DOHH2 (cell line): Measurements from ENCODE around the gene IGFBP1.

Experiments used
- H3F3A ChIP-seq: fragments of 200-600 bp; sonication (generic), shearing (Covaris generic); 2 replicates; pipeline ENCODE4 v1.6.0; 2016; ENCODE audit warnings: antibody characterized with exemption, mild to moderate bottlenecking; ENCODE audit not compliant: control insufficient read depth, insufficient read depth
- H3K27ac ChIP-seq: fragments of 200-600 bp; sonication (generic); 2 replicates; pipeline ENCODE4 v1.5.1; 2014; ENCODE audit warnings: low read depth, mild to moderate bottlenecking, low read length, moderate library complexity
- H3K27me3 ChIP-seq: fragments of 200-600 bp; sonication (generic); 2 replicates; pipeline ENCODE4 v1.6.1; 2014; ENCODE audit warnings: mild to moderate bottlenecking, low read length, mixed read lengths; ENCODE audit not compliant: control insufficient read depth
- H3K36me3 ChIP-seq: fragments of 200-600 bp; sonication (generic); 2 replicates; pipeline ENCODE4 v1.6.1; 2014; ENCODE audit warnings: mild to moderate bottlenecking, low read length, moderate library complexity, mixed read lengths; ENCODE audit not compliant: control insufficient read depth
- H3K4me1 ChIP-seq: fragments of 200-600 bp; sonication (generic); 2 replicates; pipeline ENCODE4 v1.6.1; 2014; ENCODE audit warnings: mild to moderate bottlenecking, low read length, mixed read lengths; ENCODE audit not compliant: control insufficient read depth
- H3K4me2 ChIP-seq: fragments of 200-600 bp; sonication (generic); 2 replicates; pipeline ENCODE4 v1.6.0; 2014; ENCODE audit warnings: mild to moderate bottlenecking, low read length, moderate library complexity
- H3K4me3 ChIP-seq: fragments of 200-600 bp; sonication (generic); 2 replicates; pipeline ENCODE4 v1.5.1; 2014; ENCODE audit warnings: mild to moderate bottlenecking, low read length, mixed read lengths
- H3K79me2 ChIP-seq: fragments of 200-600 bp; sonication (generic); 2 replicates; pipeline ENCODE4 v1.6.1; 2014; ENCODE audit warnings: mild to moderate bottlenecking, low read length, mixed read lengths; ENCODE audit not compliant: control insufficient read depth
- H3K9me2 ChIP-seq: fragments of 200-600 bp; sonication (generic); replicated peaks from 2 replicates; pipeline ENCODE4 v1.6.1; 2014; ENCODE audit warnings: mild to moderate bottlenecking, low read length, mixed read lengths; ENCODE audit not compliant: control insufficient read depth
- H3K9me3 ChIP-seq: fragments of 200-600 bp; sonication (generic); 2 replicates; pipeline ENCODE4 v1.6.1; 2014; ENCODE audit warnings: antibody characterized with exemption, low read length, mixed read lengths; ENCODE audit not compliant: control insufficient read depth, insufficient read depth
- H4K20me1 ChIP-seq: fragments of 200-600 bp; sonication (generic); 2 replicates; pipeline ENCODE4 v1.6.0; 2014; ENCODE audit warnings: low read depth, mild to moderate bottlenecking, antibody characterized with exemption, low read length, moderate library complexity; ENCODE audit not compliant: control insufficient read depth, insufficient read depth
- EZH2phosphoT487 ChIP-seq: fragments of 200-600 bp; sonication (generic); IDR thresholded peaks from 2 replicates; pipeline ENCODE4 v1.6.1; 2017; ENCODE audit warnings: borderline replicate concordance, mild to moderate bottlenecking, antibody characterized with exemption, low read length, moderate library complexity, mixed read lengths
- TF ChIP-seq, protein P1 (sequence below): fragments of 200-600 bp; sonication (generic); IDR thresholded peaks from one replicate; pipeline ENCODE4 v1.5.1; 2014; ENCODE audit warnings: antibody characterized with exemption, mild to moderate bottlenecking, low read depth, low read length; ENCODE audit not compliant: poor library complexity, severe bottlenecking

The IGFBP1 gene

DNA sequence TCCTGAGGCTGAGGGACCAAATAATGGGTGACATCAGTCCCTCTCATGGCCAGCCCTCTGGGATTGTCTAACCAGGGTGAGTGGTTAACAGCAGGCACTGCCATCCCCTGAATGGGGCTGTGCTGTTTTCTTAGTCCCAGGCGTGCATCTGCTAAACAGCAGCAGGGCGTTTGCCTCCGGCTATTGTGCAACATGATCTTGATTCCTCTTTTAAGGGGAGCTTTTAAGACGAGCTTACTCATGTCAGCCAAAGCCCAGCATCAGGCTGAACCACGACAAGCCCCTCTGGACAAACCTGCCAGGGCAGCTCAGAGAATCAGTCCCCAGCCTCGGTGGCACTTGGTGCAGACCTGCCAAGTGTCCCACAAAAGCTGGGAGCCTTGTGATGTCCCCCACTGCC is 49.0 kb downstream of the IGFBP1 start:
- Histone ChIP-seq H3K27me3 (no peaks in the 10 kb centered on the region), H3K36me3 (no peaks in the 10 kb centered on the region), H4K20me1 (no peaks in the 10 kb centered on the region), H3K4me1 (no peaks in the 10 kb centered on the region), H3K4me3 (no peak overlapping the region), H3K27ac (no peak overlapping the region), H3K79me2 (no peaks in the 10 kb centered on the region), H3K4me2 (no peak overlapping the region), H3K9me3 (peaks cover 8% of the 10 kb centered on the region; the same call in 1 of the 2 replicates), H3F3A (no peaks in the 10 kb centered on the region), H3K9me2 (no peaks in the 10 kb centered on the region)
- TF ChIP-seq EZH2phosphoT487, result no peak
- TF ChIP-seq, protein P1, sequence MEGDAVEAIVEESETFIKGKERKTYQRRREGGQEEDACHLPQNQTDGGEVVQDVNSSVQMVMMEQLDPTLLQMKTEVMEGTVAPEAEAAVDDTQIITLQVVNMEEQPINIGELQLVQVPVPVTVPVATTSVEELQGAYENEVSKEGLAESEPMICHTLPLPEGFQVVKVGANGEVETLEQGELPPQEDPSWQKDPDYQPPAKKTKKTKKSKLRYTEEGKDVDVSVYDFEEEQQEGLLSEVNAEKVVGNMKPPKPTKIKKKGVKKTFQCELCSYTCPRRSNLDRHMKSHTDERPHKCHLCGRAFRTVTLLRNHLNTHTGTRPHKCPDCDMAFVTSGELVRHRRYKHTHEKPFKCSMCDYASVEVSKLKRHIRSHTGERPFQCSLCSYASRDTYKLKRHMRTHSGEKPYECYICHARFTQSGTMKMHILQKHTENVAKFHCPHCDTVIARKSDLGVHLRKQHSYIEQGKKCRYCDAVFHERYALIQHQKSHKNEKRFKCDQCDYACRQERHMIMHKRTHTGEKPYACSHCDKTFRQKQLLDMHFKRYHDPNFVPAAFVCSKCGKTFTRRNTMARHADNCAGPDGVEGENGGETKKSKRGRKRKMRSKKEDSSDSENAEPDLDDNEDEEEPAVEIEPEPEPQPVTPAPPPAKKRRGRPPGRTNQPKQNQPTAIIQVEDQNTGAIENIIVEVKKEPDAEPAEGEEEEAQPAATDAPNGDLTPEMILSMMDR, result no peak

DNA sequence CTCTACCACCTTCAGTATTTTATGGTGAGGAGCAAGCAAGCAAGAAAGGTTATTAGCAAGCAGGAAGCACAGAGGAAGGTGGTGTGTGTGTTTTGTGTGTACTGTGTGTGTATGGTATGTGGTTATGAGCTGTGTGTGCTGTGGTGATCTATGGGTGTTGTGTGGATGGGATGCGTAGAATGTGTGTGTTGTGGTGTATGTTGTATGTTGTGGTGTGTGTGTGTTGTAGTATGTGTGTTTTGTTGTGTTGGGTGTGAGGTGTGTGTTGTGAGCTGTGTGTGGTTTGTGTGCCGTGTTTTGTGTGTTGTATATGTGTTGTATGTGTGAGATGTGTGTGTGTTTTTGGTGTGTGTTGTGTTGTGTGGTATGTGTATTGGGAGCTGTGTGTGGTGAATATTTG is 49.6 kb downstream of the IGFBP1 start:
- TF ChIP-seq, protein P1, result no peak
- TF ChIP-seq EZH2phosphoT487, result no peak
- H3K4me1 ChIP-seq, result no peaks in the 10 kb centered on the region
- H3K4me3 ChIP-seq, result no peak overlapping the region
- no peaks in the 10 kb centered on the region for H4K20me1 ChIP-seq
- no peaks in the 10 kb centered on the region for H3K79me2 ChIP-seq
- peaks cover 8% of the 10 kb centered on the region; the same call in 1 of the 2 replicates for H3K9me3 ChIP-seq
- no peak overlapping the region for H3K4me2 ChIP-seq
- H3K36me3 ChIP-seq, result no peaks in the 10 kb centered on the region
- no peaks in the 10 kb centered on the region for H3K9me2 ChIP-seq
- no peaks in the 10 kb centered on the region for H3K27me3 ChIP-seq
- no peak overlapping the region for H3K27ac ChIP-seq
- no peaks in the 10 kb centered on the region for H3F3A ChIP-seq

DNA sequence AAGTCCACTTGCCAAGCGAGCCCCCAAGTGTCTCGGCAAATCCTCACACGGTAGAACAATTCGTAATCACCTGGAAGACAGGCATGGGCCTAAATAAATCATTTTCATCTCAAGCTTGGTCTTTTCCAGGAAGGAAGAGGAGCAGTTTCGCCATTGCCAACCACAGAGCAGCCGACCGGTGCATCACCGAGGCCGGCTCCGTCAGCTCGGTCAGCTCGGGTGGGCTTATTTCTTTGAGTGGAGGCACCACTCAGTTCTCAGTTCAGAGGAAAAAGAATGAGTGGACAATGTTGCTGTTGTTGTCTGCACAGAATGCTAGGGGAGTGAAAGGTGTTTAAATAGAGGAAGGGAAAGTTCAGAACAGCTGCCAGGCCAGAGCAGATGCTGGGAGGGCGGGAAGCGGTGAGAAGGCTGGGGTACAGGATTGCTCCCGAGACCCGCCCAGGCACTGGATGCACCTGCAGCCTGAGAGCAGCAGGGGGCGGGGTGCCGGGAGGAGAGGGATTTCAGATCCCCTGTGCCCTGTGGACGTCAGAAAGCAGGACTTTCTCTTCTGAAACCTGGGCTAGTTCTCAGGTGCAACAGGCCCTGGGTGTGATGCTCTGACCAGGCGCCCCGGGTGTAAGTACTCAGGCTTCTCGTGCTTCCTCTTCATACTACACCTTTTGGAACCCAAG is 50.5 kb downstream of the IGFBP1 start:
- no peaks in the 10 kb centered on the region for H3K79me2 ChIP-seq

More for the DNA sequence above, 50.5 kb downstream of the IGFBP1 start:
- no peaks in the 10 kb centered on the region for H3K9me2 ChIP-seq
- no peak overlapping the region for H3K4me3 ChIP-seq
- H3K27me3 ChIP-seq, result no peaks in the 10 kb centered on the region
- no peak overlapping the region for H3K4me2 ChIP-seq
- no peaks in the 10 kb centered on the region for H4K20me1 ChIP-seq
- H3K9me3 ChIP-seq, result peaks cover 8% of the 10 kb centered on the region; the same call in 1 of the 2 replicates
- TF ChIP-seq EZH2phosphoT487, result no peak
- TF ChIP-seq, protein P1, result no peak
- H3F3A ChIP-seq, result no peaks in the 10 kb centered on the region
- no peak overlapping the region for H3K27ac ChIP-seq
- no peaks in the 10 kb centered on the region for H3K4me1 ChIP-seq
- no peaks in the 10 kb centered on the region for H3K36me3 ChIP-seq
